ENCODE data around the gene RBM19.

GRCh38 chr12:113825705-113826104 is 140.4 kb downstream of the RBM19 start:
- TF ChIP-seq, protein P1, sequence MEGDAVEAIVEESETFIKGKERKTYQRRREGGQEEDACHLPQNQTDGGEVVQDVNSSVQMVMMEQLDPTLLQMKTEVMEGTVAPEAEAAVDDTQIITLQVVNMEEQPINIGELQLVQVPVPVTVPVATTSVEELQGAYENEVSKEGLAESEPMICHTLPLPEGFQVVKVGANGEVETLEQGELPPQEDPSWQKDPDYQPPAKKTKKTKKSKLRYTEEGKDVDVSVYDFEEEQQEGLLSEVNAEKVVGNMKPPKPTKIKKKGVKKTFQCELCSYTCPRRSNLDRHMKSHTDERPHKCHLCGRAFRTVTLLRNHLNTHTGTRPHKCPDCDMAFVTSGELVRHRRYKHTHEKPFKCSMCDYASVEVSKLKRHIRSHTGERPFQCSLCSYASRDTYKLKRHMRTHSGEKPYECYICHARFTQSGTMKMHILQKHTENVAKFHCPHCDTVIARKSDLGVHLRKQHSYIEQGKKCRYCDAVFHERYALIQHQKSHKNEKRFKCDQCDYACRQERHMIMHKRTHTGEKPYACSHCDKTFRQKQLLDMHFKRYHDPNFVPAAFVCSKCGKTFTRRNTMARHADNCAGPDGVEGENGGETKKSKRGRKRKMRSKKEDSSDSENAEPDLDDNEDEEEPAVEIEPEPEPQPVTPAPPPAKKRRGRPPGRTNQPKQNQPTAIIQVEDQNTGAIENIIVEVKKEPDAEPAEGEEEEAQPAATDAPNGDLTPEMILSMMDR (IDR thresholded peaks at IDR 0.05), result no peak
- TF ChIP-seq POLR2A (IDR thresholded peaks at IDR 0.05), result no peak

Measured in lower leg skin (tissue), 3 donors.